GM23248 (cell line): ENCODE data around the gene DPYSL5.

Source experiments
- EZH2 ChIP-seq: fragments of 200-600 bp; sonication (generic); IDR thresholded peaks from 2 replicates; pipeline ENCODE4 v1.6.1; 2018; ENCODE audit warnings: antibody characterized with exemption, mild to moderate bottlenecking; ENCODE audit not compliant: insufficient read depth, poor library complexity, severe bottlenecking
- EZH2phosphoT487 ChIP-seq: fragments of 200-600 bp; sonication (generic); IDR thresholded peaks from 2 replicates; pipeline ENCODE4 v1.6.1; 2018; ENCODE audit warnings: antibody characterized with exemption, moderate library complexity, mild to moderate bottlenecking, low read depth; ENCODE audit not compliant: insufficient read depth

- TF ChIP-seq EZH2 (no peak), EZH2phosphoT487 (no peak)
These were observed 135.8 kb downstream of the DPYSL5 start for GRCh38 chr2:26983746-26984145.
